Measurements from ENCODE around the gene RIIAD1.
A peak's percentile ranks its signal among the peaks of the same experiment; 100 is the strongest.
"Not testable (repeated sequence)": the region's sequence is repeated elsewhere in the genome, so short reads cannot be mapped to it uniquely, and the experiment has no call there.

RIIAD1 gene, protein sequence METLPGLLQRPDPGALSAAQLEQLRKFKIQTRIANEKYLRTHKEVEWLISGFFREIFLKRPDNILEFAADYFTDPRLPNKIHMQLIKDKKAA

DNA sequence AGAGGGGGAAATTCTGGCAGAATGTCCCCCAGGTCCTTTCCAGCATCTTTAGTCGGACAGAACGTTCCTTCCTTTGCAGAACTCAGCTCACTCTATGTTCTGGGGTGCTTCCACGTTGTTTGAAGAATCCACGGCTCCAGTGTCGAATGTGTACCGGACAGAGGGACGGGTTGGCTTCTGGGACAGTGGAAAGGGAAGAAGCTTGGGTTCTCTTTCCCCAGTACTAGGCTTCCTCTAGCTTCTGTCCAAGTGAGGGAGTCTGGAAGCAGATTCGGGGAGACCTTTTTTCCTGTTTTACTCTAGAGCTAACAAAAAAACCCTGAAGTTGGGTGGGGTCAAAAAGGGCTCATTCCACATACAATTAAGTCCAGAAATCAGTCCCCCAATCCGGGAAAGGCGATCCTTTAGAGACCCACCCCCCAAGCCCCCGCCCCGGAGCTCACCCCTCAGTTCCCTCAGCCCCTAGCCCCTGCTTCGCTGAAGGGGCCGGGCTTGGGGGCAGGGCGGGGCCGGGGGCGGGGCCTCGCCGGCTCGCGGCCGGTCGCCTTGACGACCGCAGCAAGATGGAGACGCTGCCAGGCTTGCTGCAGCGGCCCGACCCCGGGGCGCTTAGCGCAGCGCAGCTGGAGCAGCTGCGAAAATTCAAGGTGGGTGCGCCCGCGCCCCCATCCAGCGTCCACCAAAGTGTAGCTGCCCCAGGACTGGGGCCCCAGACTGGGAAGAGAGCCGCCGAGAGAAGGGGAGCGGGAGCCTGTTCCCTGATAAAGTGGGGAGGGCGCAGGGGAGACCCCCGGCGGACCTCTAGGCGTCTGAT lies at the start of gene RIIAD1:
Gene RIIAD1 (plus strand): TSS at position 549 of the 814 bp plus-strand sequence. CDS start 15 bp downstream, at position 564.
- DNase-seq = no peak

DNA sequence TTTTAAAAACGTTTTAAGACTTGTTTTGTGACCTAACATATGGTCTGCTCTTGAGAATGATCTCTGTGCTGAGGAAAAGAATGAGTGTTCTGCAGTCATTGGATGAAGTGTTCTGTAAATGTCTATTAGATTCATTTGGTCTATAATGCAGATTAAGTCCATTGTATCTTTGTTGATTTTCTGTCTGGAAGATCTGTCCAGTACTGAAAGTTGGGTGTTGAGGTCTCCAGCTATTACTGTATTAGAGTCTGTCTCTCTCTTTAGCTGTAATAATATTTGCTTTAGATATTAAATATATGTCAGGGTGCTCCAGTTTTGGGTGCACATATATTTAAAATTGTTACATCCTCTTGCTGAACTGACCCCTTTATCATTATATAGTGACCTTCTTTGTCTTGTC lies 47.9 kb upstream of the RIIAD1 start:
- DNase-seq = no peak

DNA sequence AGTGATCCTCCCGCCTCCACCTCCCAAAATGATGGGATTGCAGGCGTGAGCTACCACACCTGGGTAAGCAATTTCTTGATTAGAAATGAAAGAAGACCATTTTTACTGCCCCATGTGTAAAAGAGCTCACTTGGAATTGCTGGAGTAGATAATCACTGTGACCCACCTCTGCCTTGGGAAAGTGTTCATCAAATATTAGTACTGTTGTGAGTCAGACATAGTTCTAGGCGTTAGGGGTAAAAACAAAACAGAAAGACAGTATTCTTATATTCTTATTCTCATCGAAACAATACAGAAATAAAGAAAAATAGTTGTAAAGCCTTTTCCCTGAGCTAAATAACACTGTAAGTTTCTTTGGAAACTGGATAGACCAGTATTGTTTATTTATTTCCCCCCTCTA lies 40.9 kb upstream of the RIIAD1 start:
- no peak for DNase-seq

DNA sequence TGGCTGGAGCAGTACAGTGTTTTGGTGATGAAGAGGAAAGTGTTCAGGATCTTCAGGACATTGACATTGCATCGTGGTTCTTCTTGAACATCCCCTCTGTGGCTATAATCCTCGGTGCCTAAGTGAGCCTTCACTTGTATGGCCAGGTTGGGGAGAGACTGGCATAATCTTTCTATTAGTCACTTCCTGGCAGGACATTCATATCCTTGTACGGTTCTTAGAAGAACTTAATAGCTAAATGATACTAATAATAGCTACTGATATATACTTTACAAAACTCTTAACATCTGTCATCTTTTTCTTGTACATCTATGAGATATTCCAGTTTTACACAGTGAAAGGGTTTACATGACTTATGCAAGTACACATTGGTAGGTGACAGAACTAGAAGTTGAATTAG lies 40.5 kb upstream of the RIIAD1 start:
- DNase-seq = no peak

DNA sequence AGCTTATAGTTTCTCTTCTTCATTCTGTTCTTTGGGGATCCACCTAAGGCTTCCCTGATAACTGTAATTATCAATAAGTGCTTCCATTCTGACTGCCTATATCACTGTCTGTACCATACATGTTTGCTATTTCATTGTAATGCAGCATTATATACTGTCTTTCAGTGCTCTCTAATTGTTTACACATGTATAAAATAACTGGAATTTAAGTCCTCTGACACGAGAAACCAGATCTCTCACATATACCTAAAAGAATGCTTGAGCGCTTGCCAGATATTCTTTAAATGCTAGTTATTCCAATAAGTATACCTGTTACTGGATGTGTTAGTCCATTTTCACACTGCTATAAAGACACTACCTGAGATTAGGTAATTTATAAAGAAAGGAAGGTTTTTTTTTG lies 39.4 kb upstream of the RIIAD1 start:
- no peak for DNase-seq

DNA sequence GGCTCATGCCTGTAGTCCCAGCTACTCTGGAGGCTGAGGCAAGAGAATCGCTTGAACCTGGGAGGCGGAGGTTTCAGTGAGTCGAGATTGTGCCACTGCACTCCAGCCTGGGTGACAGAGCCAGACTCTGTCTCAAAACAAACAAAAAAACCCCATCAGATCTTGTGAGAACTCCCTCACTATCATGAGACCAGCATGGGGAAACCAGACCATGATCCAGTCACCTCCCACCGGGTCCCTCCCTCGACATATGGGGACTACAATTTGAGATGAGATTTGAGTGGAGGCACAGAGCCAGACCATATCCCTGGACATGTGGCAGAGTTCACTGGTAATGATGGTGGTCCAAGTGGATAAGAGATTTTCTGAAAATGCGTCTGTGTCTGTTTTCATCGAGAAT lies 38.4 kb upstream of the RIIAD1 start:
- not testable (repeated sequence) for DNase-seq

DNA sequence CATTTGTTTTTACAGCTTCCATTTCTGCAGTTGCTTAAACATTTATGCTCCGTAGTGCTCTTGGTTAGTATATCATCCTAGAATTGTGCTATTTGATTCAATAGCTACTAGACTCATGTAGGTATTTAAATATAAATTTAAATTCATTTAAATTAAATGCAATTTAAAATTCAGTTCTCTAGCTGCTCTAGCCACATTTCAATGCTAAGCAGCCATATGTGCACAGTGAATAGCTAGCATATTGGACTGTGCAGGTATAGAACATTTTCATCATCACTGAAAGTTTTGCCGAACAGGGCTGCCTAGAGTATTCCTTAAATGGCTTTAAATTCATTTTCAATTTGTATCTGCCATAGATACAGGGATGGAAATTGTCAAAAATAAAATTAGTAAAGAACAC lies 37.2 kb upstream of the RIIAD1 start:
- no peak for DNase-seq

DNA sequence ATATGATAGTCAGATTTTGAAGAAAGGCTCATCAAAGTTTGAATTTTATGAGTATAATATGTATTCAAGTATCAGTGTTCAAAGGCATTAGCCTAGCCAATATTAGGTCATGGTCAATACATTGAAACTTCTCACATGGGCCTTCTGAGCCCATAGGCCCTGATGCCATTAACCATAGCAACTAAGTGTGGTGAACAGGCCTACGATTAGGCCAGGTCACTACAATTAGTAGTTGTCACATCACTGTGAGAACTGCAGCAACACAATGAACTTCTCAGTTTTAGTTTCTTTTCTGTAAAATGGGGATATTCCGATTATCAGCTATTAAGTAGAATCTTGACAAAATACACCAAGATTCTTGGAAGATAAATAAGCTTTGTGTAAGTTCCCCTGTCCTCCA lies 34.8 kb upstream of the RIIAD1 start:
- DNase-seq = no peak

DNA sequence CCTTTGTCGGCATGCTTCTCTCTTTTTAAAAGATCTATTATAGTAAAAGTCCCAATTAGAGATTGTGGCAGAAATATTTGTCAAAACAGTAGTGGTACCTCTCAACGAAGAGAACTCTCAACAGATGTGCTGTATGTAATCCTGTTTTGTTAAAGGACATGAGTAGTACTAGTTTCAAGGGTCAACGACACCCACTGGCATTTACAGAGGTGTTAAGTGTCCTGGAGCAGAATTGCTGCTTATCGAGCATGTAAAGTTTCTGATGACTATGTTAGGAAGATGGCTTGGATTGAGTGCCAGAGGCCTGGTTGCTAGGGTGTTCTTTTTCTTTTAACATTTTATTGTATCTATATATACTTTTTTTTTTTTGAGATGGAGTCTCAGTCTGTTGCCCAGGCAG lies 31.8 kb upstream of the RIIAD1 start:
- no peak for DNase-seq

DNA sequence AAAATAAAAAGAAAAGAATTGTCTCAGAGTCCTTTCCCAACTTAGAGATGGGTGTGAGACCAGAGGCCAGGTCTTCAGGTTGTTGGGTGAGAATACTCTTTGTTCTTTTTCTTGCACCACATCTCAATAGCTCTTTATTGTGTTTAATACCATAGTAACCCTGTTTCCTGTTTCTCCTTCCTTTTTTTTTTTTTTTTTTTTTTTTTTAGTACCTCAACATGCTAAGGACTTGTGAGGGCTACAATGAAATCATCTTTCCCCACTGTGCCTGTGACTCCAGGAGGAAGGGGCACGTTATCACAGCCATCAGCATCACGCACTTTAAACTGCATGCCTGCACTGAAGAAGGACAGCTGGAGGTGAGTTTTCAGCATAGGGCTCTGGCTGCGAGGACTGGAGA lies 29.1 kb upstream of the RIIAD1 start:
- no peak for DNase-seq

DNA sequence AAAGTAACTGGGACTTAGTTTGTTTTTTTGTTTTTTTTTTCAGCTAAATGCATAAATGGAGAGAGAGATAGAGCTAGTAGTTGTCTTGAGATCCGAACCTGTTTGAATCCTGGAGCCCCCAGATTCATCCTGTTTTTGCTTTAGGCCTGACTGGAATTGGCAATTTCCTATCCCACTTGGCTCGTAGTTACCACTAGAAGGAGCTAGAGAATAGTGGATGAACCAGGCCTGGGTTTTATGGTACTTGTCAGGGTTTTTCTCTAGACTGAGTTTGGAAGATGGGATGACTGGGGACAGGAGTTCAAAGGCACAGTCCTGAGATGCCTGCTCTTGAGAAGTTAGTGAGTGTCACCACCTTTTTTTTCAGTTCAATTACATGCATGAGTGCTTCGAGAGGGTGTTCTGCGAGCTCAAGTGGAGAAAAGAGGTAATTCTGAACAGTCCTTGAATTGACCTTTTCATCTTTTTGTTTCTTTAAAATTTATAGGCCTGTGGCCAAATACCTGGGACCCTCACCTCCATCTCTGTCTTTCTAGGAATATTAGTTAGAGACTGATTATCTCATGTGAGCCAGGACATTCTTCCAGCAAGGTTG lies 28.2 kb upstream of the RIIAD1 start:
- peak; percentile 55 for DNase-seq

DNA sequence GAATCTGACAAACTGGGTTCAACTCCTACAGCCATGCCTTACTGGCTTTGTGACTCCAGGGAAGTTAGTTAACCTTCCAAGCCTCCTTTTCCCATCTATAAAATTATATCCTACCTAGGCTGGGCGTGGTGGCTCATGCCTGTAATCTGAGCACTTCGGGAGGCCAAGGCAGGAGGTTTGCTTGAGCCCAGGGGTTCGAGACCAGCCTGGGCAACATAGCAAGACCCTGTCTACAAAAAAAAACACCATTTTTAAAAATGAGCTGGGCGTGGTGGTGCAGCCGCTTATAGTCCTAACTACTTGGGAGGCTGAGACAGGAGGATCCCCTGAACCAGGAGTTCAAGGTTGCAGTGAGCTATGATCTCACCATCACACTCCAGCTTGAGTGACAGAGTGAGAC lies 19.8 kb upstream of the RIIAD1 start:
- DNase-seq = no peak

DNA sequence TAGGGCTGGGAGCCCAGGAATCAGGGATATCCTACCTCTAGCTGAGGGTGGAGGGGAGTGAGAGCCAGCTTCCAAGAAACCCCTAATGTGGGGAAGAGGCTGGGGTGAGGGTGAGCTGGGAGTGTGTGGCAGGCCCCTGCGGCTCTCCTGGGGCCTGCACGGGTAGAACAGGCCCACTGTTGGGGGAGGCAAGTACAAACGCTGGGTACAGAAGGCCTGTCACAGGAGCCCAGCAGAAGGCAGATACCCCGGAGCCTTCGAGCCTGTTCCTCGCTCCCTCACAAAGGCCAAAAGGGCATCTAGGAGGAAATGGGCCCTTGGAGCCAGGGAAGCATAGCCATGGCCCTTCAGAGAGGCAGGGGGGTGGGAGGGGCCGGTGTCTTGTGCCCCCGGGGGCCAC lies 18.4 kb upstream of the RIIAD1 start:
- DNase-seq = no peak

DNA sequence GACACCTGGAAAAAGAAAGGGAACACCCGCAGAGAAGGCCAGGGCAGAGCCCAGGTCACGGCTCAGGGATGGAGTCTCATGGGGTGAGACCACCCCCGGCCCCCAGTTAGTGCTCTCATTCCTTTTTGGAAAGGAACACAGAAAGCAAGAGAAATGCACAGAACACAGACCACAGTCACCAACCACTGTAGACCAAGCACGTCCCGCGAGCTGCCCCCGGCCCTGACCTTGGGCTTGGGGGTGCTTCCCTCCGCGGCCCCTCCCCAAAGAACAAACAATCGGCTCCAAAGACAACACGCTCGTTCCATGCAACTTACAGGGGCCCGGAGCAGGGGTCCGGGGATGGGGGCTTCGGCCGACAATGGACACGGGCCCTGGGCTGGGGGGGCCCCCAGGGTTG lies 17.5 kb upstream of the RIIAD1 start:
- DNase-seq = no peak

DNA sequence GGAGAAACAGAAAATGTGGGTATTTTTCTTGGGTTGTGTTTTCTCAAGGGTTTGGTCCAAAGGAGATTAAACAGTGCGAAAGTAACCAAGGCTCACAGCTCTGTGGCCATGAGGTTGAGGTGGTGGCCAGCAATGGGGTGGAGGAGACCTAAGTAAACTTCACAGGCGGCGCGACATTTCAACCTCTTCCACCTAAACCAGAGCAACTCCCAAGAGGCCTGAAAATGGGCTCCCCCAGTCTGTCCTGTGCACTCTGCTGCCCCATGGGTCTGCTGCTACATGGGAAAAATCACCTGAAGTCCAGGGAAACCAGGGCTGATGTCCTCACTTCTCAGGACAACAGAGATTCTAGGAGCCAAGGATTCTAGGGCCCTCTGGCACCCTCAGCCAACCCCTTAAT lies 17.1 kb upstream of the RIIAD1 start:
- no peak for DNase-seq

DNA sequence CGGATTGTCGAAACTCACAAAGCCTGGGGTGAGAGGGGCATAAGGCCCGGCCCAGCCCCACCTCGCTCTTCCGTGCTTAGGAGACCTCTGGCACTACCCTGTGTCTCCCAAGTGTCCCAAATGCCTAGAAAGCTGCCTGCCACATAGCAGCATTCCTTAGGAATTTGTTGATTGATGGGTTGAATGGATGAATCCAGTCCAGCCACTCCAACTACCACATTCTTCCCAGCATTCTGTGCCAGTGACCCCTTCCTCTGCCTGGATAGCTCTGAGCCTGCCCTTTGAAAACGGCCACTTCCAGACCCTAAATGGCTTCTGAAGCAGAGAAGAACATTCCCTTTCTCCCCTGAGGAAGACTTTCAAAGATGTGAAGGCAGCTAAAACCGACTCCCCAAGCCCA lies 16.2 kb upstream of the RIIAD1 start:
- DNase-seq = no peak

DNA sequence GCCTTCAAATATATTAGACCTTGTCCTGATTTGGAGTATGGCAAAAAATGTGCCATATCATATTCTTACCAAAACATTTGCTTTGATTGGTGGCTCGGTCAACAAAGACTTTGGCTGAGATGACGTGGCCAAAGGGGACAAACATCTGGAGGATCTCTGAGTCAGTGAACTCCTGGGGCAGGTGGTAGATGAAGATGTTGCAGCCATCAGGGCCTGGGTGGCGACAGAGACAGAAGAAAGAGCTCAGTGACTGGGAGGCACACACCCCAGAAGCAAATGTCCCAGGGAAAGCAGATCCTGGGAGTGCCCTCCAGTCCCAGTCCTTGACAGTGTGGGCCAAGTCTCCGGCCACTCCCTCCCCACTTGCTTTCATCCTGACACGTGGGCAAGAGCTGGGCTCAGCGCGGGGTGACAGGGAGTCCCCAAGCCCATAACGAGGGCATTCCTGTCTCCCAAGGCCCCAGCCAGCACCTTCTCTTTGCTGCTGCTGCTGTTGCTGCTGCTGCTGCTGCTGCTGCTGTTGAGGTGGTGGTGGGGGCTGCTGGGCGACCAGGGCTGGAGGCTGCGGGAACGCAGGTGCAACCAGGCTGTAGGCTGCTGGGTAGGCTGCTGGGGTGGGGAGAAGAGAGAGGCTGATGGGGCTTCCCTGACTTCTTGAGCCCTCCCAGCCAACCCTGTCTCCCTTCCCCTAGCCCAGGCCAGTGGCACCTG lies 15.4 kb upstream of the RIIAD1 start:
- no peak for DNase-seq

DNA sequence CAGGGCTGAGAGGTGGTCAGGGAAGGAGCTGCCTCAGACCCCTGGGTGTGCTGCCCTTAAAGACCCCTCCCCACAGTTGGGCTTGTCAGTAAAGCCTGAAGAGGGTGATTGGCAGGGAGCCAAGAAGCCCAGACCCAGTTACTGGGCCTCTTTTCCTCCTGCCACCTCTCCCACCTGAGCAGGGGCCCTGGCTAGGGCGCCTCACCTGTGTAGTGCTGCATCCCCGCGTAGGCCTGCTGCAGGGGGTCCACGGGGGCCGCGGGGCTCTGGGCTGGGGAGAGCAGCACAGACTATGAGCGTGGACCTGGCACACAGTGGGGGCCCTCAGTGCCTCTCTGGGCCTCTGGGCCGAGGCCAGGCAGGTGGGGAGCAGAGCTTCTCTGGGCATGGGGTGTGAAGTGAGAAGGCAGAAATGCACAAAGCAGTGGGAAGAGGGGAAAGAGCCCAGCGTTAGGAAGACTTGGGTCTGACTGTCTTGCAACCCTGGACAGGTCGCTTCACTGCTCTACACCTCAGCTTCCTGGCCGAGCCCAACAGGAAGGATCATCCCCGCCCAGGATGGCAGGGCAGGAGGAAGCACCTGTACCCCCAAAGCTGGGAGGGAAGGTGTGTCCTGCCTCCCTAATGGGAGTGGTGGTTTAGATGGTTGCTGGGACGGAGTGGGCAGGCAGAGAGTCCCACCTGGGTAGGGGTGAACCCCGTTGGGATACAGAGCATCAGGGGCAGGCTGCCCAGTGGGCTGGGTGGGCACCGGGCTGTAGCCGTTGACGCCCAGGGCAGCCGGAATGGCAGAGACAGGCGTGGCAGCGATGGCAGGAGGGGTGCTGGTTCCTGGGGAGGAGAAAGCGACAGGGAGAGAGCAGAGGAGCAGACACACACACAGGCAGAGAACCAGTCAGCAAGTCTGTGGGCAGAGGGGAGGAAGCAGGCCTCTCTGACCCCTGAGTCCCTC lies 14.6 kb upstream of the RIIAD1 start:
- no peak for DNase-seq

DNA sequence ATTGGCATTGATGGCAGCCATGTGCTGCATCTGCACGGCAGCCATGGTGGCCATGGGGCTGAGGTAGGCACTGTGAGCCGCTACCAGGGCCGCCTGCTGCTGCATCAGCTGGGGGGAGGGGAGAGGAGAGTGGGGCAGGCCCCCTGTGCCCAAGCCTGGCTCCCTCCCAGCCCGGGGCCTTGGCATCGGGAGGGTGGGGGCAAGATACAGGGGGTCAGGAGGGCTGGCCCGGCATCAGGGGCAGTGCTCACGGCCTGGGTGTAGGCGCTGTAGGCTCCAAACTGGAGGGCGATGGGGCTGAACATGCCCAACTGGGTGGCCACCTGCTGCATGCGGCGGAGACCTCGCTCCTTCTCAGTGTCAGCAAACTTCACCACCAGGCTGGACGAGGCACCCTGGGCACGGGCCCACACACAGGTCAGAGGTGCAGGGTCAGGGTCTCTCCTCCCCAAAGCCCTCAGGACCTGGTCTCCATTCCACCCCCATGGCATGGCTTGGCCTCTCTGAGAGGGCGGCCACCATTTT lies 13.7 kb upstream of the RIIAD1 start:
- DNase-seq = no peak

DNA sequence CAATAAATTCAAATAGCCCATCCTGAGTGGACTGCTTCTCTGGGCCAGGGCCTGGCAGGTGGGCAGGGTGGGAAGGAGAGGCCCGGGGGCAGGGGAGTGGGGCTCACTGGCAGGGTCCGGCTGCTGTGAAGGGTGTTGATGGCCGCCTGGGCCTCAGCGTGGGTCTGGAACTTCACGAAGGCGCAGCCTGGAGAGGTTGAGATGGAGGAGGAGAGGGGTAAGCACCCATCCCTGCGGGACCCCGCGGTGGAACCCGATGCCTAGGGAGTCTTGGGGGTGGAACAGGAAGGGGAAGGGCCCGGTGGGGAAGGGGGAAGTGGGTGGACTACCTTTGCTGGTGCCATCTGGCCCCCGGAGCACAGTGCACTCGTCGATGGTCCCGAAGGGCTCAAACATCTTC lies 12.4 kb upstream of the RIIAD1 start:
- DNase-seq = no peak

DNA sequence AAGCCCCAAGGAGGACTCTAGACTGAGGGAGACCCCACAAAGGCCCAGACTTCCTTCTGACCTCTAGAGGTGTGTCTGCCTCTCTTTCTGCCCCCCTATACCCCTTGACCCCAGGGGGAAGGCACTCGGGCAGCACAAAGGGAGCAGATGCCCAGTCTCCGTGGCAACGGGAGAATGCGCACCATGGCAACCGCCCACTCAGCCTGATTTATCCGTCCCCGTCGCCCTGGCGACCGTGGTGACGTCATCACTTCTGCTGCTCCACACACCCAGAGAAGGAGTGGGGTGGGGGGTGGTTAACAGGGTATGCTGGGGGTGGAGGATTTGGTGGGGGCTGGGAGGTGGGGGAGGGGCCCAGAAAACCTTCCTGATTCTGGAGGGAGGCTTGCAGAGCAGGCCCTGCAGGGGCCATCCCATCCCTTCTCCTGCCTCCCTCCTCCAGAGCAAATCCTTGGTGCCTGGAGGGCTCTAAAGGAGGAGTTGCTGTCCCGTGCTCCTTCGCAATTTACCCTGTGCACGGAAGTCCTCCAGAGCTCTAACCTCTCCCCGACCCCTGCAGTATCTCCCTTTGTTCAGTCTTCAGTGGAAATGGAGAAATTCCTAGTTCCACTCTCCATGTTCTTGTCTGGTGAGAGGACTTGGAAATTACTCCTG lies 11.0 kb upstream of the RIIAD1 start:
- no peak for DNase-seq

Measured in NCI-H526 treated with DMSO at 0.1 percent for 48 hours (cell line).